Measurements from ENCODE around the gene FAM217A.
"Not testable (repeated sequence)": the region's sequence is repeated elsewhere in the genome, so short reads cannot be mapped to it uniquely, and the experiment has no call there.

The FAM217A gene
- total RNA-seq: 0 reads per million in 4 experiments

GRCh38 chr6:4078691-4079471 lies at the start of gene FAM217A:
TSS of gene FAM217A (minus strand) at chr6:4079137. CDS start at chr6:4077414, 1,723 bp downstream.
- DNase-seq: no peak

- DNase-seq: no peak
Measured at GRCh38 chr6:4128072-4128471, 49.1 kb upstream of the FAM217A start.

GRCh38 chr6:4125933-4126864 lies 47.3 kb upstream of the FAM217A start:
- DNase-seq: no peak

GRCh38 chr6:4125500-4125899 lies 46.6 kb upstream of the FAM217A start:
- DNase-seq: no peak

GRCh38 chr6:4124351-4124750 lies 45.4 kb upstream of the FAM217A start:
- DNase-seq: no peak

GRCh38 chr6:4115741-4116140 lies 36.8 kb upstream of the FAM217A start:
- DNase-seq: no peak

GRCh38 chr6:4114123-4114522 lies 35.2 kb upstream of the FAM217A start:
- no peak for DNase-seq

- DNase-seq: no peak
Measured at GRCh38 chr6:4113649-4114048, 34.7 kb upstream of the FAM217A start.

GRCh38 chr6:4112366-4112765 lies 33.4 kb upstream of the FAM217A start:
- no peak for DNase-seq

- DNase-seq: not testable (repeated sequence)
Measured at GRCh38 chr6:4109363-4109815, 30.5 kb upstream of the FAM217A start.

GRCh38 chr6:4108561-4109093 lies 29.7 kb upstream of the FAM217A start:
- no peak for DNase-seq

- no peak for DNase-seq
Measured at GRCh38 chr6:4107873-4108272, 28.9 kb upstream of the FAM217A start.

- no peak for DNase-seq
Measured at GRCh38 chr6:4105980-4106536, 27.1 kb upstream of the FAM217A start.

- no peak for DNase-seq
Measured at GRCh38 chr6:4103929-4104328, 25.0 kb upstream of the FAM217A start.

GRCh38 chr6:4102687-4103244 lies 23.8 kb upstream of the FAM217A start:
- no peak for DNase-seq

- no peak for DNase-seq
Measured at GRCh38 chr6:4101298-4101697, 22.4 kb upstream of the FAM217A start.

- no peak for DNase-seq
Measured at GRCh38 chr6:4100655-4101054, 21.7 kb upstream of the FAM217A start.

GRCh38 chr6:4093288-4093687 lies 14.4 kb upstream of the FAM217A start:
- no peak for DNase-seq

- no peak for DNase-seq
Measured at GRCh38 chr6:4091941-4092340, 13.0 kb upstream of the FAM217A start.

GRCh38 chr6:4090043-4090442 lies 11.1 kb upstream of the FAM217A start:
- not testable (repeated sequence) for DNase-seq

- no peak for DNase-seq
Measured at GRCh38 chr6:4088704-4089103, 9.8 kb upstream of the FAM217A start.

- DNase-seq: no peak
Measured at GRCh38 chr6:4085332-4085700, 6.4 kb upstream of the FAM217A start.

Data from effector CD8-positive, alpha-beta T cell (primary cell).